Activated effector memory CD4-positive, alpha-beta T cell treated with Interleukin-2 at 50 U/mL for 16 hours (primary cell): Measurements from ENCODE around the gene WTIP.
"Not testable (repeated sequence)": the region's sequence is repeated elsewhere in the genome, so short reads cannot be mapped to it uniquely, and the experiment has no call there.

Experiments used
- DNase-seq: peaks from one replicate; pipeline ENCODE4 v3.0.0-alpha.2; 2020

The WTIP gene

GRCh38 chr19:34480971-34481841 lies at the start of gene WTIP:
Gene WTIP, plus strand, starts transcription at chr19:34481758. Its CDS starts 217 bp downstream, at chr19:34481975.
- DNase-seq, result no peak

GRCh38 chr19:34432797-34433196 lies 48.8 kb upstream of the WTIP start:
- DNase-seq, result no peak

- DNase-seq, result no peak
Observed at GRCh38 chr19:34436716-34437115, 44.8 kb upstream of the WTIP start.

GRCh38 chr19:34448191-34448590 lies 33.4 kb upstream of the WTIP start:
- DNase-seq, result no peak

- DNase-seq, result no peak
Observed at GRCh38 chr19:34452723-34453122, 28.8 kb upstream of the WTIP start.

GRCh38 chr19:34454091-34454490 lies 27.5 kb upstream of the WTIP start:
- no peak for DNase-seq

GRCh38 chr19:34454685-34455084 lies 26.9 kb upstream of the WTIP start:
- DNase-seq, result no peak

GRCh38 chr19:34455783-34456480 lies 25.6 kb upstream of the WTIP start:
- DNase-seq, result not testable (repeated sequence)

GRCh38 chr19:34457446-34457845 lies 24.1 kb upstream of the WTIP start:
- DNase-seq, result no peak

GRCh38 chr19:34458677-34459076 lies 22.9 kb upstream of the WTIP start:
- DNase-seq, result no peak

- no peak for DNase-seq
Observed at GRCh38 chr19:34459614-34460013, 21.9 kb upstream of the WTIP start.

GRCh38 chr19:34461375-34462100 lies 20.0 kb upstream of the WTIP start:
- DNase-seq, result no peak

- not testable (repeated sequence) for DNase-seq
Observed at GRCh38 chr19:34464785-34465184, 16.8 kb upstream of the WTIP start.

- no peak for DNase-seq
Observed at GRCh38 chr19:34468409-34468808, 13.1 kb upstream of the WTIP start.

GRCh38 chr19:34469026-34469425 lies 12.5 kb upstream of the WTIP start:
- DNase-seq, result not testable (repeated sequence)

- DNase-seq, result no peak
Observed at GRCh38 chr19:34471906-34472700, 9.5 kb upstream of the WTIP start.

- DNase-seq, result no peak
Observed at GRCh38 chr19:34474233-34474989, 7.1 kb upstream of the WTIP start.

GRCh38 chr19:34475026-34475974 lies 6.3 kb upstream of the WTIP start:
- DNase-seq, result no peak

GRCh38 chr19:34475975-34476594 lies 5.5 kb upstream of the WTIP start:
- DNase-seq, result no peak

GRCh38 chr19:34478496-34478895 lies 3.1 kb upstream of the WTIP start:
- DNase-seq, result not testable (repeated sequence)
